ENCODE data around the gene ZRANB2.

The ZRANB2 gene

DNA sequence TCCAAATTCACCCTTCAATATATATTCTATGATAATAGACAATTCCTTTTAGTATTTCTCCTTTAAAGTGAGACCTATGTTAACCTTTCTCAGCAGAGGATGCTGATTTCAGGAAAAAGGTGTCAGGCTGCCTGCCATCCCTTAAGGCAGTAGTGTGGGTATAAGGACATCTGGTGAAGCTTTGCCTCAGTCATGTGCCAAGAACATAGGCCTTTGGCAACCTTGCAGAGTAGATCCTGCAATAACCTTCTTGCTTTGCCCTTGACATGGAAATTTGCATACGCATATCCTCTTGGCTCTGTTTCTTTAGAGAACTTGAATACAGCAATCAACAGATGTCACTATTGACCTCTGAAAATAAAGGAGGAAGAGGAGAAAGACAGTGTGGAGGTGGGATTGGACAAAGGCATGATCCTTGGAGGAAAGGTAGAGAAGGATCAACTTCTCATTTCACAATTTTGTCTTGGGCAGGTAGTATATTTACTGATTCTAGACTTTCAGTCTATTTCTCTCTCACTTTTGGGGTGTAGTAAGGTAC, 21.1 kb upstream of the ZRANB2 start:
- no peak for DNase-seq (ENCODE audit: low spot score)
- in situ Hi-C loops (cut with MboI; ENCODE audit: low sequenced_read_pairs, unreplicated experiment): no loop called here
- TF ChIP-seq, protein P1, sequence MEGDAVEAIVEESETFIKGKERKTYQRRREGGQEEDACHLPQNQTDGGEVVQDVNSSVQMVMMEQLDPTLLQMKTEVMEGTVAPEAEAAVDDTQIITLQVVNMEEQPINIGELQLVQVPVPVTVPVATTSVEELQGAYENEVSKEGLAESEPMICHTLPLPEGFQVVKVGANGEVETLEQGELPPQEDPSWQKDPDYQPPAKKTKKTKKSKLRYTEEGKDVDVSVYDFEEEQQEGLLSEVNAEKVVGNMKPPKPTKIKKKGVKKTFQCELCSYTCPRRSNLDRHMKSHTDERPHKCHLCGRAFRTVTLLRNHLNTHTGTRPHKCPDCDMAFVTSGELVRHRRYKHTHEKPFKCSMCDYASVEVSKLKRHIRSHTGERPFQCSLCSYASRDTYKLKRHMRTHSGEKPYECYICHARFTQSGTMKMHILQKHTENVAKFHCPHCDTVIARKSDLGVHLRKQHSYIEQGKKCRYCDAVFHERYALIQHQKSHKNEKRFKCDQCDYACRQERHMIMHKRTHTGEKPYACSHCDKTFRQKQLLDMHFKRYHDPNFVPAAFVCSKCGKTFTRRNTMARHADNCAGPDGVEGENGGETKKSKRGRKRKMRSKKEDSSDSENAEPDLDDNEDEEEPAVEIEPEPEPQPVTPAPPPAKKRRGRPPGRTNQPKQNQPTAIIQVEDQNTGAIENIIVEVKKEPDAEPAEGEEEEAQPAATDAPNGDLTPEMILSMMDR (IDR thresholded peaks at IDR 0.05; ENCODE audit: borderline replicate concordance, control extremely low read depth, extremely low read depth, insufficient read depth, missing control alignments): no peak

DNA sequence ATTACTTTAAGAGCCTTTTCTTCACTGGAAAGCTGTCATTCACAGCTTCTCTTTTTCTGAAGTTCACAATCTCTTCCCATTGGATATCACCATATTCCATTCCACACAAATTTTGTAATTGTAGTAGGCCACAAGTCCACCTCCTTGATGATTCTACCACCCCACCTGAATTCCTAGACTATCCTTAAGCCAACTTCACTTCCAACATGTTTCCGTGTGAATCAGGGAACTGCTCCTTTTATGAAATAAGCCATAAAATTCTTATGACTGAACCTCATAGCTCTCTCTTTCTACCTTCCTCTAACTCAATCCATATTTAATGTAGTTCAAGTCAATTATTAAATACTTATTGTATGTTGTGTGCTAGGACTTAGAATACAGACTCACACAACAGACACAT, 16.6 kb upstream of the ZRANB2 start:
- DNase-seq (ENCODE audit: low spot score): no peak
- in situ Hi-C loops (cut with MboI; ENCODE audit: low sequenced_read_pairs, unreplicated experiment): no loop called here

DNA sequence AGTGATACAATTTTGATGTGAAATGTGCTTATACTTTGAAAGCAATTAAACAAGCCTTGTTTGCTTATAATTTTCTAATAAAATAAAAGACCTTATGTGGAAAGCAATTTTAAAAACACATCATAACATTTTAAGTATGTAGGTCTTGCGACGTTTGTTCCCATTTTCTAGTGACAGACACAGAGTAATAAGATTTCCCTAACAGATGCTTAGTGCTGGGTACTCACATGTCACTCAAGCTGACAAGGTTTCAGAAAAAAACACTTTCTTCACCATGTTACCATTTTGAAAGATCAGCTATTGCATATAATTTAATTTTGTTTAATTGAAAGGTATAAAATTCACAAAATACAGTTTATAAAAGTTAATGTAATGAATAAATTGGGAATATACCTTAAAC, 14.1 kb upstream of the ZRANB2 start:
- in situ Hi-C loops (cut with MboI; ENCODE audit: low sequenced_read_pairs, unreplicated experiment): no loop called here
- no peak for DNase-seq (ENCODE audit: low spot score)
- TF ChIP-seq, protein P1 (IDR thresholded peaks at IDR 0.05; ENCODE audit: borderline replicate concordance, control extremely low read depth, extremely low read depth, insufficient read depth, missing control alignments): no peak

More for the DNA sequence above, 16.6 kb upstream of the ZRANB2 start:
- TF ChIP-seq, protein P1 (IDR thresholded peaks at IDR 0.05; ENCODE audit: borderline replicate concordance, control extremely low read depth, extremely low read depth, insufficient read depth, missing control alignments): no peak

DNA sequence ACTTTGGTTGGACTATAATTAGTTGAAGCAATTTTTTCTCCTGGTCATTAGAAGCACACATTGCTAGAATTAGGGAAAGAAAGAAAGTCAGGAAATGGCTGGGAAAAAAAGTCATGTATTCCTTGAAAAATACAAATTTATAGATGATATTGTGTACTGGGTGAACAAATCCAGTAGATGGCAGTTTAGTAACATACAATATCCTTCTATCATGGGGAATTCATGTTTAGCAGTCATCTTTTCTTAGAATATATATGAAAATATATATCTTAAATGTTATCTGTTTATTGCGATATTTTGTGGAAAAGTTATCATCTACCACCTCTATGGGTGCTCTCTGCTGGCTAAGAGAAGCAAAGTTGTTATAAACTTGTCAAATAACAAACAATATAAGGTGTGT, 13.1 kb upstream of the ZRANB2 start:
- TF ChIP-seq, protein P1 (IDR thresholded peaks at IDR 0.05; ENCODE audit: borderline replicate concordance, control extremely low read depth, extremely low read depth, insufficient read depth, missing control alignments): no peak
- in situ Hi-C loops (cut with MboI; ENCODE audit: low sequenced_read_pairs, unreplicated experiment): no loop called here
- DNase-seq (ENCODE audit: low spot score): no peak

DNA sequence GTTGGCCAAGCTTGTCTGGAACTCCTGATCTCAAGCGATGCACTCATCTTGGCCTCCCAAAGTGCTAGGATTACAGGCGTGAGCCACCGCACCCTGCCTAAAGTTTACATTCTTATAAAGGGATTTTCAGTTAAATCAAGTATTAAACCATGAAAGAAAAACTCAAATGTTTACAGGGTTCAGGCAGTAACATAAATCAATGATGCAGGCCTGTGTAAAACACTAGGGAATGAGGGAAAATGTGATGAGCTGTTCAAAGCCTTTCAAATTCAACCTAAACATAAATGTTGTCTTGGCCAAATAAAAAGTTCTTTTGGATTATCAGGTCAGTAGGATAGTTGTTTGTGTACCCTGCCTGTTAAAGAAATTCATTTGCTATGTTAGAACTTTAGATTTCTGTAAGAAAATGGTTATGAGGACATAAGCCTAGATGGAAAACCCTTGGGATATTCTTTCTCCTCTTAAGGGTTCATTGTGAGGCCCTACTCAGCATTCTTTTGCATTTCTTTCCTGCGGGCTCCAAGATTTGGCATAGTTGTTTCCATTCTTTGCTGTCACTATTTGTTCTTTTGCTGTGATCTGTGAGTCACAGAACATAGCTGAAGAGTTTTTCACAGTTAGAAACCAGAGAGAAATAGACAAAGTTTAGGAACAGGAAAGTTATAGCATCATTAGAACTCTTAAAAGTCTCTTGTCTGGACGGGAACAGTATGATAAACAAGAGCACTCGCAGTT, 8.9 kb upstream of the ZRANB2 start:
- TF ChIP-seq, protein P1 (IDR thresholded peaks at IDR 0.05; ENCODE audit: borderline replicate concordance, control extremely low read depth, extremely low read depth, insufficient read depth, missing control alignments): no peak
- in situ Hi-C loops (cut with MboI; ENCODE audit: low sequenced_read_pairs, unreplicated experiment): no loop called here
- no peak for DNase-seq (ENCODE audit: low spot score)

DNA sequence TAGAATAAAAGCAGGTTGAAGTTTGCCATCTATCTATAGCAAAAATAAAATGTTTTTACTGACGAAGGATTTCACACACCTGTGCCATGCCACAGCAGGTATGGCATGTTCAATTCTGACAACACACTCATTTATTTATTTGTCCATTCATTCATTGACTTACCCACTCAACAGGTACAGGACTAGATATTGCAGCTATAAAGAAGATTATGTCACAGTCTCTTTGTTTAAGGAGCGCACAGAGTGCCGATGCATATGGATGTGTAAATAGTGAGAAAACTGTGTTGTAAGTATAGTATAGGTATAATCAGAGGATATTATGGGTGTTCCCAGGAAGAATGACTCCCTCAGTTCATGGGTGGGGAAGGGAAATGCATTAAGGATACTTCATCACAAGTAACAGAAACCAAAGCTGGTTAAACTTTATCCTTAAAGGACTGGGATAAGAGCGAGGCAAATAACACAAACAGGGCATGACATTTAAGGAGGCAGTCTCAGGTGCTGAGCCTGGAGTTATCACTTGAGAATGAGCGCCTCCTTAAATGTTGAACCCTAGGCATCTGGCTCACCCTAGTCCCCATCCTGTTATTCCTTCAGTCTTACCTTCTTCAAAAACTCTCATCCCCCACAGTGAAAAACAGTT, 7.9 kb upstream of the ZRANB2 start:
- TF ChIP-seq, protein P1 (IDR thresholded peaks at IDR 0.05; ENCODE audit: borderline replicate concordance, control extremely low read depth, extremely low read depth, insufficient read depth, missing control alignments): no peak
- in situ Hi-C loops (cut with MboI; ENCODE audit: low sequenced_read_pairs, unreplicated experiment): no loop called here
- DNase-seq (ENCODE audit: low spot score): no peak
